ENCODE data around the gene KMT2E. TPM values are rescaled to one million over a fixed set of nuclear protein-coding genes. Genes with fewer than 3 reads are reported as not detected.
A peak's percentile ranks its signal among the peaks of the same experiment; 100 is the strongest.

KMT2E gene
- total RNA-seq, 1 donor from 2014 or later: 75.6 TPM

DNA sequence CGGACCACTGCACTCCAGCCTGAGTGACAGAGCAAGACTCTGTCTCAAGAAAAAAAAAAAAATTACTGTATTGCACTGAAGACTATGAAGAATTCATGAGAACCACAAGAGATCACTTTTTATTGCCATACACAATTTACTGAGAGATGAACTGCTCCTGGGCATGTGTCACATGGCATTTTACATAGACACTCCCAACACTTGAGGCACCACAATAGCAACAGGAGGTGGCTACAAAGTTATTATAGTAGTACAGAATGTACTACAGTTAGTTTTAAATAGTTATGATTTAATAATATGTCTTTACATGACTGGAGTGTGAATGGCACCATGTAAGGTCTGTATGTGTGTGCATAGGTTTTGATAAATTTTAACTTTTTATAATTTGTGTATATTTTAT is 70.6 kb downstream of the KMT2E start:
- H3K9me3 Mint-ChIP-seq (ENCODE audit: unreplicated experiment): no peaks in the 10 kb centered on the region
- H3K4me3 Mint-ChIP-seq (ENCODE audit: unreplicated experiment): no peak overlapping the region
- H3K27ac Mint-ChIP-seq (ENCODE audit: unreplicated experiment): no peak overlapping the region
- H3K36me3 Mint-ChIP-seq (ENCODE audit: unreplicated experiment): peaks cover 39% of the 10 kb centered on the region
- DNase-seq (ENCODE audit: extremely low spot score, unreplicated experiment): no peak
- TF ChIP-seq, protein P1, sequence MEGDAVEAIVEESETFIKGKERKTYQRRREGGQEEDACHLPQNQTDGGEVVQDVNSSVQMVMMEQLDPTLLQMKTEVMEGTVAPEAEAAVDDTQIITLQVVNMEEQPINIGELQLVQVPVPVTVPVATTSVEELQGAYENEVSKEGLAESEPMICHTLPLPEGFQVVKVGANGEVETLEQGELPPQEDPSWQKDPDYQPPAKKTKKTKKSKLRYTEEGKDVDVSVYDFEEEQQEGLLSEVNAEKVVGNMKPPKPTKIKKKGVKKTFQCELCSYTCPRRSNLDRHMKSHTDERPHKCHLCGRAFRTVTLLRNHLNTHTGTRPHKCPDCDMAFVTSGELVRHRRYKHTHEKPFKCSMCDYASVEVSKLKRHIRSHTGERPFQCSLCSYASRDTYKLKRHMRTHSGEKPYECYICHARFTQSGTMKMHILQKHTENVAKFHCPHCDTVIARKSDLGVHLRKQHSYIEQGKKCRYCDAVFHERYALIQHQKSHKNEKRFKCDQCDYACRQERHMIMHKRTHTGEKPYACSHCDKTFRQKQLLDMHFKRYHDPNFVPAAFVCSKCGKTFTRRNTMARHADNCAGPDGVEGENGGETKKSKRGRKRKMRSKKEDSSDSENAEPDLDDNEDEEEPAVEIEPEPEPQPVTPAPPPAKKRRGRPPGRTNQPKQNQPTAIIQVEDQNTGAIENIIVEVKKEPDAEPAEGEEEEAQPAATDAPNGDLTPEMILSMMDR (IDR thresholded peaks at IDR 0.05): no peak
- no peaks in the 10 kb centered on the region for H3K27me3 Mint-ChIP-seq (ENCODE audit: unreplicated experiment)
- H3K4me1 Mint-ChIP-seq (ENCODE audit: unreplicated experiment): peaks cover 6% of the 10 kb centered on the region

DNA sequence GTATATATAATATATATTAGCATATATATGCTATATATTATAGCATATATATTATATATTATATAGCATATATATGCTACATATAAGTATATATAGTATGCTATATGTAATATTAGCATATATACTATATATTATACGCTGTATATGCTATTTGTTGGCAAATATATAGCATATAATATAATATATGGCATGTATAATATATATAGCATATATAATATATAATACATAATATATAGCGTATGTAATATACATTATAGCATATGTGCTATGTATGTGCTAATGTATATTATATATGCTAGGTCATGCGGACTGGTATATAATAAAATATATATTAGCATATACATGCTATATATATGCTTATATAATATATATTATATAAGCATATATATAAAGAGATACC is 72.8 kb downstream of the KMT2E start:
- Mint-ChIP-seq H3K4me1 (ENCODE audit: unreplicated experiment) (peaks cover 8% of the 10 kb centered on the region), H3K9me3 (ENCODE audit: unreplicated experiment) (no peaks in the 10 kb centered on the region), H3K27me3 (ENCODE audit: unreplicated experiment) (no peaks in the 10 kb centered on the region), H3K4me3 (ENCODE audit: unreplicated experiment) (no peak overlapping the region), H3K27ac (ENCODE audit: unreplicated experiment) (no peak overlapping the region), H3K36me3 (ENCODE audit: unreplicated experiment) (peaks cover 40% of the 10 kb centered on the region)
- DNase-seq (ENCODE audit: extremely low spot score, unreplicated experiment): no peak
- TF ChIP-seq, protein P1 (IDR thresholded peaks at IDR 0.05): no peak

DNA sequence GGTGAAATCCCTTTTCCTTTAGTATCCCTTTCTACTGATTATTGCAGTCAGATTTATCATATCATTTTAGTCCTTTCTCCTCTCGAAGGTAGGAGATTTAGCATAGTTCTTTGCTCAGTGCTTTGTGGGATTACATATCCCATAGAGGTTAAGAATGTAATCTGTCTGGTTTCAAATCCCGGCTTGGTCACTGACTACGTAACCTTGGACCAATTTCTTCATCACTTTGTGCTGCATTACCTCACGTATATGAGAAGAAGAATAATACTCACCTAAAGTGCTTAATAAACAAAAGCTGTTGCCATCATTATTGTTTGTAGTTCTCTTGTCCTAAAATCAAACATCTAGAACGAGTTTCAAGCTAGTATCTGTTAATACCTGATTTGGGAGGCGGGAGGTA is 74.0 kb downstream of the KMT2E start:
- Mint-ChIP-seq H3K9me3 (ENCODE audit: unreplicated experiment) (no peaks in the 10 kb centered on the region), H3K27me3 (ENCODE audit: unreplicated experiment) (no peaks in the 10 kb centered on the region), H3K4me3 (ENCODE audit: unreplicated experiment) (no peak overlapping the region), H3K4me1 (ENCODE audit: unreplicated experiment) (peaks cover 8% of the 10 kb centered on the region), H3K27ac (ENCODE audit: unreplicated experiment) (peak overlapping the region; percentile 31), H3K36me3 (ENCODE audit: unreplicated experiment) (peaks cover 36% of the 10 kb centered on the region)
- TF ChIP-seq, protein P1 (IDR thresholded peaks at IDR 0.05): no peak
- DNase-seq (ENCODE audit: extremely low spot score, unreplicated experiment): no peak

GRCh38 chr7:105088456-105088855 is 74.5 kb downstream of the KMT2E start:
- Mint-ChIP-seq H3K27ac (ENCODE audit: unreplicated experiment) (peak overlapping the region; percentile 0), H3K36me3 (ENCODE audit: unreplicated experiment) (peaks cover 32% of the 10 kb centered on the region), H3K9me3 (ENCODE audit: unreplicated experiment) (no peaks in the 10 kb centered on the region), H3K4me1 (ENCODE audit: unreplicated experiment) (peaks cover 8% of the 10 kb centered on the region), H3K27me3 (ENCODE audit: unreplicated experiment) (no peaks in the 10 kb centered on the region), H3K4me3 (ENCODE audit: unreplicated experiment) (no peak overlapping the region)
- TF ChIP-seq, protein P1 (IDR thresholded peaks at IDR 0.05): no peak
- DNase-seq (ENCODE audit: extremely low spot score, unreplicated experiment): no peak

DNA sequence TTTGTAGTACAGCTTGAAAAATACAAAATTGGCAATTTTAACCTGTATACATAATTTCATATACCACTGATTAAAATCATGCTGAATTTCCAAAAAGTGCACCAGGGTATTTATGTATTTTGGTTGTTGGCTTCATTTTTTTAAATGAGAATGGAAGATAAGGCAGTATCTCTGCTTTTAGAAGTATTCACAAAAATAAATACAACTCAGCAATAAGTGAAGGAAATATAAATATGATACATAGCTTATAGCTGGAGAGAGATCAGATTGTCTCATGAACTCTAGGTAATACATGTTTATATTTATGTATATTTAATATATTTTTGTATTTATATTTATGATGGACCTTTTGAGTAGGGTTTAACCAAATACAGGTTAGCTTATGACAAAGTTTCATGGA is 81.0 kb downstream of the KMT2E start:
- H3K27ac Mint-ChIP-seq (ENCODE audit: unreplicated experiment): no peak overlapping the region

More for the DNA sequence above, 81.0 kb downstream of the KMT2E start:
- TF ChIP-seq, protein P1 (IDR thresholded peaks at IDR 0.05): no peak
- H3K36me3 Mint-ChIP-seq (ENCODE audit: unreplicated experiment): peaks cover 32% of the 10 kb centered on the region
- H3K27me3 Mint-ChIP-seq (ENCODE audit: unreplicated experiment): no peaks in the 10 kb centered on the region
- peaks cover 25% of the 10 kb centered on the region for H3K4me1 Mint-ChIP-seq (ENCODE audit: unreplicated experiment)
- no peak overlapping the region for H3K4me3 Mint-ChIP-seq (ENCODE audit: unreplicated experiment)
- DNase-seq (ENCODE audit: extremely low spot score, unreplicated experiment): no peak
- H3K9me3 Mint-ChIP-seq (ENCODE audit: unreplicated experiment): no peaks in the 10 kb centered on the region
